ENCODE measurements around the gene JCAD. TPM values are rescaled to one million over a fixed set of nuclear protein-coding genes. Genes with fewer than 3 reads are reported as not detected.

The JCAD gene
- total RNA-seq, 2 experiments from 2014 or later = 0.68 to 1.0 TPM

DNA sequence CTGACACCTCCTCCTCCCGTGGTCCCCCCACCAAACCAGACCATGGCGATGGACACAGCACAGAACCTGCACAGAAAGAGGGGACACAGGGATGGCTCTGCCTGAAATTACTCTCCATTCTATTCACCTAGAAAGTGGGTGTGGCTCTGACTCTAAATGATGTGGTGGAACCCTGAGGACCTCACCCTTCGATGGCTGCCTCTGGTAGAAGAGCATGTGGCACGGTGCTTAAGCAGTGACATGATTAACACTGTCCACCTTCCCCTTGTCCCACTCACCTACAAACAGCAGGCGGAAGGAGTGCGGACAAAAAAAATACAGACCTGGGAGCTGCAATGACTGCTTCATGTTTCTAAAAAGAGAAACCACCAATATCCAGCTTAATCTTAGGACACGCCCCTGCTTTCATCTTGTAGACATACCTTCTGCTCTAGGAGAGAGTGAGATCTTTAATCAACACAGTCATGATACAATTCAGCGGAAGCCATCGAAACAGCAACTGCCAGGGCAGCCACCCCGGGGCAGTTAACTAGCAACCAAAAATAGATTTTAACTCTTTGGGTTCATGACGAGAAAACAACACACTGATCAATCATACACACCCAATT lies 11.4 kb downstream of the JCAD start:
- DNase-seq = peak; percentile 39
- Mint-ChIP-seq H3K4me3 (peak overlapping the region; percentile 55), H3K9me3 (no peaks in the 10 kb centered on the region), H3K36me3 (ENCODE audit: low read depth) (no peaks in the 10 kb centered on the region), H3K27ac (peak overlapping the region; percentile 75), H3K27me3 (peaks cover 54% of the 10 kb centered on the region), H3K4me1 (peaks cover 33% of the 10 kb centered on the region)
- POLR2A ChIA-PET = interaction anchor here (0.9 to 2.7 kb wide), 2 partner anchors 8 to 20 kb away, joined by 3 to 26 read pairs; no protein-coding TSS in a partner anchor
- CTCF ChIA-PET = interaction anchor here (1.0 kb wide), 1 partner anchor 21 kb away, joined by 3 read pairs; no protein-coding TSS in a partner anchor

DNA sequence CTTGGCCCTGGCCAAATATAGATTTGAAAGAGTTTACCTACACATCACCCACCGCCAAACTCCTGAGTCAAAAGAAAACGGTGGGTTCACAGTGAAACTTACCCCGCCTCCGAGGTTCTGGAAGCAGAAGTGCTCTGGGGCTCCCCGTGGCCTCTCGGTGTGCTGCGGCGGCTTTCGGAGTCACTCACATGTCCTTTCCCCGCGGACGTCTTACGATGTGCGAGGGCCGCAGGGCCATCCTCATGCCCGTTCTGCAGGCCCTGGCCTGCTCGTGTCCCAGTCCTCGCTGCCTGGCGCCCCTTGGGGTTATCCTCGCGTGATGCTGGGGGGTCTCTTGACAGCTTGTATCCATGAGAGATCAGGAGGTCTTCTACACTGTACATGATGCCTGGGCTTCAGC lies 12.0 kb downstream of the JCAD start:
- POLR2A ChIA-PET = interaction anchor here (2.7 kb wide), 1 partner anchor 19 kb away, joined by 26 read pairs; no protein-coding TSS in a partner anchor
- Mint-ChIP-seq H3K27me3 (peaks cover 51% of the 10 kb centered on the region), H3K4me3 (no peak overlapping the region), H3K4me1 (peaks cover 33% of the 10 kb centered on the region), H3K9me3 (no peaks in the 10 kb centered on the region), H3K36me3 (ENCODE audit: low read depth) (no peaks in the 10 kb centered on the region), H3K27ac (no peak overlapping the region)
- no peak for DNase-seq
- CTCF ChIA-PET = interaction anchor here (1.0 kb wide), 1 partner anchor 21 kb away, joined by 3 read pairs; no protein-coding TSS in a partner anchor

DNA sequence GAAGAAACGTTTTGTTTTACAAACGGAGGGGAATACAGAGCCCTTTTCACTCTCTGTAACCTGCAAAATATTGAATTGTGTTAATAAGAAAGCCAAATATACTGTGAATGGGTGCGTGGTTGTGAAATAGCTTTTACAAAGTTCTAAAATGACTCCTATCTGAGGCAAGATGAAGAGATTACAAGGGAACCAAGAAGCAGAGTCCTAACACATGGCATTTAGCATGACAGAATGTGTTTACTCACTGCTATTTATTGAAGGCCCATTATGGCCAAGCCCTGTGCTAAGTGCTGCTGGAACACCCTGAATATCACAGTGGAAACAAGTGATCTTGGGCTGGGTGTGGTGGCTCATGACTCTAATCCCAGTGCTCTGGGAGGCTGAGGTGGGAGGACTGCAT lies 12.9 kb downstream of the JCAD start:
- DNase-seq = no peak
- Mint-ChIP-seq H3K36me3 (ENCODE audit: low read depth) (no peaks in the 10 kb centered on the region), H3K4me3 (no peak overlapping the region), H3K27ac (no peak overlapping the region), H3K4me1 (peaks cover 33% of the 10 kb centered on the region), H3K27me3 (peaks cover 48% of the 10 kb centered on the region), H3K9me3 (no peaks in the 10 kb centered on the region)
- ChIA-PET POLR2A (interaction anchor here (1.0 kb wide), 1 partner anchor 19 kb away, joined by 4 read pairs; no protein-coding TSS in a partner anchor), CTCF (interaction anchor here (1.6 kb wide), 1 partner anchor 20 kb away, joined by 3 read pairs; no protein-coding TSS in a partner anchor)

DNA sequence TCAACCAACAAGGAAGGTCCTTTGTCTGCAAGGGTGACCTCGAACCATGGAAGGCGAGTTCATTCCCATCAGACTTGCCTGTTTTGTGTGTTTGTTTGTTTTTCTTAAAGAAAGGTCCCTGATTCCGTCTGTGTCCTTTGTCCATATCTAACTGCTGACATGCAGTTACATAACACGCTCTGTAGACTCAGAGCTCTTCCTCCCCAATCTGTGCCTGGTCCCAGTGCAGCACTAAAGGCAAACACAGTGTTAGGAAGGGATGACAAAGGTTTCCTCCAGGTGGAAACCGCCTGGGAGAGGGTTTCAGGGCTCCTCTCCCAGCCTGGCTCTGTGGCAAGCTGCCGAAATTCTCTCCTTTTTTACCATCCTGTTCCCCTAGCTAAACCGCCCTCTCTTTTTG lies 13.4 kb downstream of the JCAD start:
- DNase-seq = no peak
- Mint-ChIP-seq H3K27ac (no peak overlapping the region), H3K27me3 (peaks cover 45% of the 10 kb centered on the region), H3K4me3 (no peak overlapping the region), H3K4me1 (peaks cover 33% of the 10 kb centered on the region), H3K9me3 (no peaks in the 10 kb centered on the region), H3K36me3 (ENCODE audit: low read depth) (no peaks in the 10 kb centered on the region)
- CTCF ChIA-PET = interaction anchor here (1.6 kb wide), 1 partner anchor 19 kb away, joined by 3 read pairs; no protein-coding TSS in a partner anchor
- POLR2A ChIA-PET = interaction anchor here (1.0 kb wide), 1 partner anchor 19 kb away, joined by 4 read pairs; no protein-coding TSS in a partner anchor

DNA sequence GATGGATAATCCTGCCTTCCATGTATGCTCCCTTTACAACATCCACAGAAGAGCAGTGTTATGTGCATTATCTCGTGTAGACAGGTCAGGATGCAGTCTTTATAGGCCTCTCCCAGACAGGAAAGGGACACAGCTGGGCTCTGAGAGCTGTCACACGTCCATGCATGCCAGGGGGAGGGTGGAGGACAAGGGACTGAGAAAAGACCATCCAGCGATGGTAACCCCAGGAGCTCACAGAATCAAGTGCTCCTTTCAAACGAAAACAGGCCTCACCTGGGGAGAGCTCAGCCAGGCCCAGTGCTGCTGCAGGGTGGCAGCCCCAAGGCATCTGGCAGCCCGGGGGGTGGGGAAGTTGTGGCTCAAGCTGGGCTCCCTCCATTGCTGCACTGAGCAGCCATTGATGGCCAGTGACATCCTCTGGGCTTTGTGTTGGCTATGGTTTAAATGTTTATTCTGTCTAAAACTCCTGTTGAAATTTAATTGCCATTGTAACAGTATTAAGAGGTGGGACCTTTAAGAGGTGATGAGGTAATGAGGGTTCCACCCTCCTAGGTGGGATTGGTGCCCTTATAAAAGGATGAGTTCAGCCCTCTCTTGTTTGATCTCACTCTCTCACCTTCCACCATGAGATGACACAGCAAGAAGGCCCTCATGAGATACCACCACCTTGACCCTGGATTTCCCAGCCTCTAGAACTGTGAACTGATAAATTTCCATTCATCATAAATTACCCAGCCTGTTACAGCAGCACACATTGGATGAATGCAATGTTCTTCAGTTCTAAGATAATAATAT lies 15.7 kb downstream of the JCAD start:
- Mint-ChIP-seq H3K4me3 (no peak overlapping the region), H3K36me3 (ENCODE audit: low read depth) (no peaks in the 10 kb centered on the region), H3K27me3 (peaks cover 44% of the 10 kb centered on the region), H3K4me1 (peaks cover 23% of the 10 kb centered on the region), H3K9me3 (no peaks in the 10 kb centered on the region), H3K27ac (no peak overlapping the region)
- ChIA-PET CTCF (interaction anchor here (1.4 kb wide), 1 partner anchor 41 kb away, joined by 3 read pairs; no protein-coding TSS in a partner anchor), POLR2A (interaction anchor here (1.1 kb wide), 1 partner anchor 16 kb away, joined by 4 read pairs; no protein-coding TSS in a partner anchor)
- DNase-seq = no peak

DNA sequence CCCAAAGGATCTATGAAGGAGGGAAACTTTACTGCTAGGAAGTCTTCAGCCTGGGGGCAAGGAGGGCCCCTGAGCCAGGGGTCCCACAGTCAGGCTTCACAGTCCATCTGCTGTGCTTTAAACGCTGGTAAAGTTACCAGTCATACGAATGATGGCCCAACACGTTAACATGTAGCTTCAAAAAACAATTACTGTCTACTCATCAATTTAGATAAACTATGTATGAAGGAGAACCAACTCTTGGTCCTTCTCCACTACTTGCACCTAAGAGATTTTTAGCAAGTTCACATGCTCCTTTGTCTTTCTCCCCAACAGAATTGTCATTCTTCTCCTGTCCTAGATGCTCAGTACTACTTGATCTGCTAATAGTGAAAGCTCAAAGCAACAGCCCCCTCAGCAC lies 16.6 kb downstream of the JCAD start:
- POLR2A ChIA-PET = interaction anchor here (1.1 kb wide), 1 partner anchor 16 kb away, joined by 4 read pairs; no protein-coding TSS in a partner anchor
- Mint-ChIP-seq H3K27me3 (peaks cover 46% of the 10 kb centered on the region), H3K4me3 (no peak overlapping the region), H3K27ac (no peak overlapping the region), H3K4me1 (peaks cover 22% of the 10 kb centered on the region), H3K36me3 (ENCODE audit: low read depth) (no peaks in the 10 kb centered on the region), H3K9me3 (no peaks in the 10 kb centered on the region)
- no peak for DNase-seq
- CTCF ChIA-PET = interaction anchor here (1.4 kb wide), 1 partner anchor 40 kb away, joined by 3 read pairs; no protein-coding TSS in a partner anchor

DNA sequence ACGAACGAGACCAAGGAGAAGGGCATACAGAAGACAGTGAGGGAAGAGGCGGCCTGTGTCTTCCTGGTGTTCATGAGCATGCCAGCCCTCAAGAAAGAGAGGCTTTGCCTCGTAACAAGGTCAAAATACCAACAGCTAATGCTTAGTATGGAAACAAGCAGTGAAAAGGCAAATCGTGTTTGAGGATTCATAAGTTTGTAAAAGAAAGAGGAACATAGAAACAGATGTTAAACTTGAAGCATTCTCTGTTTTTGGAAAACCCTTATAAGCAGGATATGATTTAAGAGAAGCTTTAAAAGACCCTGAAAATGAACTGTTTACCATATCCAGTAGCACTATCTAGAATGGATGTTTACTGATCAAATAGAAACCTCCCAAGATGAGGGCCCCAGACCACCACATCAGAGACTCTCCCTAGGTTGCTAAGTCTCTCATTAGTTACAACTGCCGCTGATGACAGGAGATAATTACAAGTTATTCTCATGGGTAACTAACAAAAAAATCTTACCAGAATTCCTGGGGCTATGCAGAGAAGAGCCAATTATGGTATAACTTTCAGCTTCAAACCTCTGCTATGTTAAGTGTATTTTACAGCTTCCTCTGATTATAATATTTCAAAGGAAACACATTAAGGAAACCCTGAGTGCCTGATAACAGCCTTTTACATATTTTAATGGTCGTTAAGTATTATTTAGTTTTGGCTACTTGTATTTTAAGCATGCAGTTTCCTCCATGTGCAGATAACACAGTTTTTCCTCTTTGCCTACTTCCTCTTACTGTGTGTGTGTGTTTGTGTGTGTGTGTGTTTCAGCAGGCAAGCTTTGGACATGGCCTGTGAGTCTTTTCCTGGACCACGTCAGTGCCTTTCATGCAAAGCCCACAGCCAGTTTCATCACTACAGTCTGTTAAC lies 17.9 kb downstream of the JCAD start:
- H3K27me3 Mint-ChIP-seq = peaks cover 58% of the 10 kb centered on the region
- POLR2A ChIA-PET = interaction anchor here (3.3 kb wide), 1 partner anchor 14 kb away, joined by 16 read pairs; no protein-coding TSS in a partner anchor
- H3K9me3 Mint-ChIP-seq = no peaks in the 10 kb centered on the region

DNA sequence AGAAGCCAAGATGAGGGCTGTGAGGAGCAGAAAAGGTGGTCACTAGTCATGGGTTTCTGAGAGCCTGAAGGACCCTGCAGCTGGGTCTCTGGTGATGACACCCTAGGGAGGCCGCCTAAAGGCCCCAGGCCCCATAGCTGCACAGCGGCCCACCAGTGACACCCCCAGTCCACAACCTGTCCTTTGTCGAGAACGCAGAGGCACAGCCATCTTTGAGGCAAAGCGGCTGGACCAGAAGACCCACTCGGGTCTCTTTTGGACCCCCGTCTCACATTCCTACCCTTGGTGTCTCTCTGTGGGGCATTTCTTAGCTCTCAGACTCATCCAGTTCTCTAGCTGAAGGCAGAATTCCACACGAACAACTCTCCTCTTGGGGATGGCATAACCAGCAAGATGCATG lies 18.8 kb downstream of the JCAD start:
- ChIA-PET POLR2A (interaction anchor here (1.0 to 3.3 kb wide), 2 partner anchors 8 to 13 kb away, joined by 3 to 16 read pairs; no protein-coding TSS in a partner anchor), CTCF (no interaction called here)
- Mint-ChIP-seq H3K4me1 (peaks cover 15% of the 10 kb centered on the region), H3K27ac (no peak overlapping the region), H3K9me3 (no peaks in the 10 kb centered on the region), H3K27me3 (peaks cover 60% of the 10 kb centered on the region), H3K36me3 (ENCODE audit: low read depth) (no peaks in the 10 kb centered on the region), H3K4me3 (no peak overlapping the region)
- DNase-seq = no peak

More for the DNA sequence above, 17.9 kb downstream of the JCAD start:
- Mint-ChIP-seq H3K27ac (no peak overlapping the region), H3K4me1 (peaks cover 16% of the 10 kb centered on the region), H3K4me3 (no peak overlapping the region), H3K36me3 (ENCODE audit: low read depth) (no peaks in the 10 kb centered on the region)
- no peak for DNase-seq
- CTCF ChIA-PET = interaction anchor here (0.7 kb wide), 1 partner anchor 43 kb away, joined by 3 read pairs; no protein-coding TSS in a partner anchor

DNA sequence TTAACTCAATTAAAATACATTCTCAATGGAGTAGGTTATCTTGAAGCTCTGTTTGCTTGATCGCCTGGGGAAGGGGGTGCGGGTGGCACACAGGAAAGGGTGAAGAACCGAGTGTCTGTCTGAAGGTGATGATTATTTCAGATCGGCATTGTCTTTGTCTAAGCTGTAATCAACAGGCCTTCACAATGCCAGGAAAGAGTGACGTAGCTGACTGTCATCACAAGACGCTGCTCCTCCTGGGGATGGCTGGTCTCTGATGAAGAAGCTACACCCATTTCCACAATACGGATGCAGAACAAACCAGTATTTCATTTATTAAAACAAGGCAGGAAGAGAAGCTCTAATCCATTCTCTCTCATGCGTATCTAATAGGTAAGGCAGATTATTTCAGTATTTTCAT lies 19.4 kb downstream of the JCAD start:
- no peak for DNase-seq
- Mint-ChIP-seq H3K9me3 (no peaks in the 10 kb centered on the region), H3K27me3 (peaks cover 57% of the 10 kb centered on the region), H3K4me3 (no peak overlapping the region), H3K36me3 (ENCODE audit: low read depth) (no peaks in the 10 kb centered on the region), H3K27ac (no peak overlapping the region), H3K4me1 (peaks cover 17% of the 10 kb centered on the region)
- CTCF ChIA-PET = no interaction called here
- POLR2A ChIA-PET = interaction anchor here (1.0 to 3.3 kb wide), 2 partner anchors 8 to 12 kb away, joined by 3 to 16 read pairs; no protein-coding TSS in a partner anchor

DNA sequence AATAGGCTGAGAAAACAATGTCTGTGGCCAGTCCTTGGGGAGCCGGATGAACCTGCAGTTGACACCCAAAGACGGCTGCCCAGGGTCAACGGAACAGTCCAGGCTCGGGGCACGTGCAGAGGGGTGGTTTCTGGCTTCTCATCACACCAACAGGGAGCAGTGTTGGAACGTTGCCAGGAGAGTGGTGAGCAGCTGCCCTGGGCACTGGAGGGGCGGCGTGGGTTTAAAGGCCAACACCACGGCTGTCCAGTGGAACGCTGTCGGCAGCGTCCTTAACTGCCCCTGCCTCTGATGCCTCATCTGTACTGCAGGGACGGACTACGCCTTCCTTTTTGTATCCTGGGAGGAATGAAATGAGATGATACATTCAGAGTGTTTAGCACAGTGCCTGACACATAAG lies 19.8 kb downstream of the JCAD start:
- Mint-ChIP-seq H3K4me3 (no peak overlapping the region), H3K36me3 (ENCODE audit: low read depth) (no peaks in the 10 kb centered on the region), H3K9me3 (no peaks in the 10 kb centered on the region), H3K27ac (no peak overlapping the region), H3K4me1 (peaks cover 21% of the 10 kb centered on the region), H3K27me3 (peaks cover 58% of the 10 kb centered on the region)
- ChIA-PET CTCF (no interaction called here), POLR2A (interaction anchor here (1.0 to 3.3 kb wide), 2 partner anchors 9 to 12 kb away, joined by 3 to 16 read pairs; no protein-coding TSS in a partner anchor)
- DNase-seq = no peak

DNA sequence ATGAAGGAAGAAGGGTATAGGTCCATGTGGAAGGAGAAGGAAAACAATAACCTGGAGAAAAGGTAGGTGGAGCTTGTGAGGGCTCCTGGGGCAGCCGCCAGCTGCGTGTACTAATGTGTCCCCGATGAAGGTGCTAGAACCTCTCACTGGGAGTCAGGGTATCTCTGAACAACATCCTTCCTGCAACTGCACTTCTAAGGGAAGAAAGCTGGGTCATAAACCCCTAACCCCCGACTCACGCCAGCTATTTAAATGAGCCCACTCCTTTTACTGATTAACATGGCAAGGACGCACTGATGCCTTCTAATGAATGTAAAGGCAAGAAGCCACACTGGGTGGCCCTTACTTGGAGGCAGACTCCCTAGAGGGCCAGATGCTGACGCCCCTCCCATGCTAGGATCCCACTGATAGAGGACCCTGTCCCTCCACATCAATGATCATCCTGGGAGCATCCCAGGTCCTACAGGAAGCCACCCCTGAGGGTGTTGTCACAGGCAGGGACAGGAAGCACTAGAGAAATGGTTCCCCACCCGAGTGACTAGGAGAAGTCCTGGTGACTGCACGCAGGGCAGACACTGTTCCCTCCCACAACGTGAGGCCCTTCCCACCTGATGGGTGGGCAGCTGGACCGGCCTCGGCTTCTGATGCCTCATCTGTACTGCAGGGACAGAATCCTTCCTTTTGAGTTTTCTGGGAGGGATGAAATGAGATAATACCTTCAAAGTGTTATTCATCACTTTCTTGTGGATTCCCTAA lies 20.4 kb downstream of the JCAD start:
- Mint-ChIP-seq H3K27ac (no peak overlapping the region), H3K4me1 (peaks cover 26% of the 10 kb centered on the region), H3K36me3 (ENCODE audit: low read depth) (no peaks in the 10 kb centered on the region), H3K9me3 (no peaks in the 10 kb centered on the region), H3K4me3 (no peak overlapping the region), H3K27me3 (peaks cover 62% of the 10 kb centered on the region)
- CTCF ChIA-PET = interaction anchor here (0.7 kb wide), 1 partner anchor 78 kb away, joined by 3 read pairs; no protein-coding TSS in a partner anchor
- no peak for DNase-seq
- POLR2A ChIA-PET = interaction anchor here (3.3 kb wide), 1 partner anchor 11 kb away, joined by 16 read pairs; no protein-coding TSS in a partner anchor

All from activated CD4-positive, alpha-beta memory T cell treated with anti-CD3 and anti-CD28 coated beads, Interleukin-2, amount 10 ng/mL, durations not matched to agents 7 days and 5 days (primary cell).